H9 (cell line): ENCODE results near the gene COQ4. TPM values are rescaled to one million over a fixed set of nuclear protein-coding genes. Genes with fewer than 3 reads are reported as not detected.

Source experiments
- DNase-seq: peaks from one replicate; pipeline ENCODE4 v3.0.0-alpha.2; 2017
- H2AFZ ChIP-seq: one replicate; pipeline ENCODE4 v1.6.1; 2013; ENCODE audit warnings: mild to moderate bottlenecking, low read length, control low read depth, moderate library complexity
- H2AK5ac ChIP-seq: 2 replicates; pipeline ENCODE4 v1.6.1; 2013; ENCODE audit warnings: low read length, control low read depth, mixed read lengths; ENCODE audit not compliant: insufficient read length
- H2BK120ac ChIP-seq: one replicate; pipeline ENCODE4 v1.6.1; 2013; ENCODE audit warnings: low read depth, mild to moderate bottlenecking, low read length, control low read depth, inconsistent platforms; ENCODE audit not compliant: poor library complexity, severe bottlenecking
- H2BK12ac ChIP-seq: 2 replicates; pipeline ENCODE4 v1.6.1; 2013; ENCODE audit warnings: low read length, control low read depth, mixed read lengths, low read depth; ENCODE audit not compliant: insufficient read length
- H2BK15ac ChIP-seq: 2 replicates; pipeline ENCODE4 v1.6.1; 2013; ENCODE audit warnings: low read depth, low read length, control low read depth
- H2BK20ac ChIP-seq: one replicate; pipeline ENCODE4 v1.6.1; 2013; ENCODE audit warnings: low read depth, mild to moderate bottlenecking, low read length, control low read depth, inconsistent platforms; ENCODE audit not compliant: poor library complexity, severe bottlenecking
- H2BK5ac ChIP-seq: 2 replicates; pipeline ENCODE4 v1.6.1; 2013; ENCODE audit warnings: low read length, control low read depth, mixed read lengths; ENCODE audit not compliant: insufficient read length
- H3K14ac ChIP-seq: 2 replicates; pipeline ENCODE4 v1.6.1; 2013; ENCODE audit warnings: low read length, control low read depth; ENCODE audit not compliant: insufficient read depth
- H3K18ac ChIP-seq: 2 replicates; pipeline ENCODE4 v1.6.1; 2013; ENCODE audit warnings: low read depth, mild to moderate bottlenecking, mixed read lengths, low read length, control low read depth; ENCODE audit not compliant: insufficient read length
- H3K23ac ChIP-seq: 2 replicates; pipeline ENCODE4 v1.6.1; 2013; ENCODE audit warnings: low read length, control low read depth, mixed read lengths, low read depth; ENCODE audit not compliant: insufficient read length
- H3K23me2 ChIP-seq: 2 replicates; pipeline ENCODE4 v1.6.1; 2013; ENCODE audit warnings: low read depth, mild to moderate bottlenecking, mixed read lengths, low read length, control low read depth; ENCODE audit not compliant: insufficient read length, poor library complexity, severe bottlenecking
- H3K27ac ChIP-seq: 2 replicates; pipeline ENCODE4 v1.5.1; 2013; ENCODE audit warnings: low read length, control low read depth, mixed read lengths, low read depth; ENCODE audit not compliant: insufficient read length
- H3K27me3 ChIP-seq: 2 replicates; pipeline ENCODE4 v1.6.1; 2013; ENCODE audit warnings: low read length, control low read depth, inconsistent platforms; ENCODE audit not compliant: insufficient read depth
- H3K4ac ChIP-seq: 2 replicates; pipeline ENCODE4 v1.6.1; 2013; ENCODE audit warnings: low read depth, mild to moderate bottlenecking, control low read depth, inconsistent platforms, low read length, moderate library complexity
- H3K4me1 ChIP-seq: 2 replicates; pipeline ENCODE4 v1.6.1; 2013; ENCODE audit warnings: low read length, control low read depth, inconsistent platforms; ENCODE audit not compliant: insufficient read depth
- H3K4me2 ChIP-seq: 2 replicates; pipeline ENCODE4 v1.6.1; 2013; ENCODE audit warnings: low read length, control low read depth, mixed read lengths; ENCODE audit not compliant: insufficient read length, insufficient read depth
- H3K56ac ChIP-seq: 2 replicates; pipeline ENCODE4 v1.6.1; 2013; ENCODE audit warnings: low read depth, mild to moderate bottlenecking, mixed read lengths, low read length, control low read depth; ENCODE audit not compliant: insufficient read length
- H3K79me1 ChIP-seq: 2 replicates; pipeline ENCODE4 v1.6.1; 2013; ENCODE audit warnings: low read depth, mild to moderate bottlenecking, moderate library complexity, low read length, control low read depth, inconsistent platforms; ENCODE audit not compliant: insufficient read depth, poor library complexity, severe bottlenecking
- H3K79me2 ChIP-seq: 2 replicates; pipeline ENCODE4 v1.6.1; 2013; ENCODE audit warnings: low read length, control low read depth, inconsistent platforms; ENCODE audit not compliant: insufficient read depth
- H3K9ac ChIP-seq: 2 replicates; pipeline ENCODE4 v1.6.1; 2013; ENCODE audit warnings: low read length, control low read depth, mixed read lengths; ENCODE audit not compliant: insufficient read length; ENCODE audit errors: extremely low read depth
- H3K9me3 ChIP-seq: one replicate; pipeline ENCODE4 v1.6.1; 2013; ENCODE audit warnings: low read depth, low read length, inconsistent platforms; ENCODE audit not compliant: control insufficient read depth
- H3T11ph ChIP-seq: one replicate; pipeline ENCODE4 v1.6.1; 2013; ENCODE audit warnings: mild to moderate bottlenecking, low read length, control low read depth, inconsistent platforms
- H4K20me1 ChIP-seq: one replicate; pipeline ENCODE4 v1.6.1; 2013; ENCODE audit not compliant: control insufficient read depth, insufficient read length, insufficient read depth
- H4K5ac ChIP-seq: 2 replicates; pipeline ENCODE4 v1.6.1; 2013; ENCODE audit warnings: low read depth, mild to moderate bottlenecking, mixed read lengths, low read length, control low read depth; ENCODE audit not compliant: insufficient read length
- H4K8ac ChIP-seq: replicated peaks from 2 replicates; pipeline ENCODE4 v1.6.1; 2013; ENCODE audit warnings: low read length, control low read depth, mixed read lengths, low read depth; ENCODE audit not compliant: insufficient read length
- H4K91ac ChIP-seq: 2 replicates; pipeline ENCODE4 v1.6.1; 2013; ENCODE audit warnings: low read depth, mild to moderate bottlenecking, moderate library complexity, mixed read lengths, low read length, control low read depth; ENCODE audit not compliant: insufficient read length
- H3K27ac Mint-ChIP-seq, 3 experiments: 2 replicates in 2 of 3; 3 replicates in 1 of 3; pipeline ENCODE4 v1.8.0; 2020 to 2021; ENCODE audit warnings: mixed read lengths in 3 of 3, mild to moderate bottlenecking in 1 of 3, moderate library complexity in 1 of 3
- H3K27me3 Mint-ChIP-seq: 2 replicates; pipeline ENCODE4 v1.8.0; 2021; ENCODE audit warnings: low read depth, mild to moderate bottlenecking, moderate library complexity, mixed read lengths
- H3K36me3 Mint-ChIP-seq, 3 experiments: 2 replicates in 2 of 3; 3 replicates in 1 of 3; pipeline ENCODE4 v1.8.0; 2020 to 2021; ENCODE audit warnings: low read depth in 3 of 3, mixed read lengths in 3 of 3; ENCODE audit not compliant: insufficient read depth in 1 of 3
- H3K4me1 Mint-ChIP-seq, 2 experiments: 2 replicates each; pipeline ENCODE4 v1.8.0; 2020; ENCODE audit warnings: mixed read lengths in 2 of 2
- H3K4me3 Mint-ChIP-seq, 2 experiments: 2 replicates in 1 of 2; 3 replicates in 1 of 2; pipeline ENCODE4 v1.8.0; 2020 to 2021; ENCODE audit warnings: mild to moderate bottlenecking in 2 of 2, mixed read lengths in 2 of 2, moderate library complexity in 1 of 2
- H3K9me3 Mint-ChIP-seq, 2 experiments: 2 replicates in 1 of 2; 3 replicates in 1 of 2; pipeline ENCODE4 v1.8.0; 2020; ENCODE audit warnings: mild to moderate bottlenecking in 2 of 2, mixed read lengths in 2 of 2, moderate library complexity in 1 of 2
- WGBS: extraction: QIAGEN DNeasy Blood & Tissue Kit; methylation state at CpG from one replicate; pipeline ENCODE4 v1.1.7; 2013; ENCODE audit warnings: missing lambda C conversion rate, low lambda C conversion rate, mixed read lengths; ENCODE audit not compliant: insufficient read length; ENCODE audit errors: extremely low coverage; 5-methylcytosine and 5-hydroxymethylcytosine counted together
- total RNA-seq: library from RNA; stranded (reverse); gene quantifications from 2 replicates; pipeline ENCODE4 v1.2.1, GENCODE V29; 2021
- TF ChIP-seq, protein P1 (sequence below): fragments of 200-600 bp; sonication (generic); conservative IDR thresholded peaks from 3 replicates; pipeline ENCODE4 v1.8.0; 2021; ENCODE audit warnings: antibody characterized with exemption, mild to moderate bottlenecking

The COQ4 gene
- total RNA-seq, 1 experiment from 2014 or later: 38.4 TPM

DNA sequence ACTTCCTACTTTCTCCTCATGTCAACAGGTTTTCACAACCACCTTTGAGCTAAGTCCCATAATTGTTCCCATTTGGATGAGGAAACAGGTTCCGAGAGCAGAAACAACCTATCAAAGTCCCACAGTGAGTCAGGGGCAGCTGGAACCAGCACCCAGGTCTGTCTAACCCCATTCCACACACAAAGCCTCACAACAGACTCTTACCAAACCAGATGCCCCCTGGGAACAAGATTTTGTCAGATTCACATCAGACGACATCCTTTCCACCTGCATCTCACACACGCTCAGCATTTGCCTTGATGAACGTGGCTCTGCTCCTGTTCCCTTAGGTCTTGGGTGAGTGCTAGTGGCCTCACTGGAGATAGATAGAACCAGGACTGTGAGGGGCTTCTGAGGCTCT lies 29.5 kb upstream of the COQ4 start:
- no peak overlapping the region for H2BK5ac ChIP-seq
- no peak overlapping the region for H4K5ac ChIP-seq
- TF ChIP-seq, protein P1, sequence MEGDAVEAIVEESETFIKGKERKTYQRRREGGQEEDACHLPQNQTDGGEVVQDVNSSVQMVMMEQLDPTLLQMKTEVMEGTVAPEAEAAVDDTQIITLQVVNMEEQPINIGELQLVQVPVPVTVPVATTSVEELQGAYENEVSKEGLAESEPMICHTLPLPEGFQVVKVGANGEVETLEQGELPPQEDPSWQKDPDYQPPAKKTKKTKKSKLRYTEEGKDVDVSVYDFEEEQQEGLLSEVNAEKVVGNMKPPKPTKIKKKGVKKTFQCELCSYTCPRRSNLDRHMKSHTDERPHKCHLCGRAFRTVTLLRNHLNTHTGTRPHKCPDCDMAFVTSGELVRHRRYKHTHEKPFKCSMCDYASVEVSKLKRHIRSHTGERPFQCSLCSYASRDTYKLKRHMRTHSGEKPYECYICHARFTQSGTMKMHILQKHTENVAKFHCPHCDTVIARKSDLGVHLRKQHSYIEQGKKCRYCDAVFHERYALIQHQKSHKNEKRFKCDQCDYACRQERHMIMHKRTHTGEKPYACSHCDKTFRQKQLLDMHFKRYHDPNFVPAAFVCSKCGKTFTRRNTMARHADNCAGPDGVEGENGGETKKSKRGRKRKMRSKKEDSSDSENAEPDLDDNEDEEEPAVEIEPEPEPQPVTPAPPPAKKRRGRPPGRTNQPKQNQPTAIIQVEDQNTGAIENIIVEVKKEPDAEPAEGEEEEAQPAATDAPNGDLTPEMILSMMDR: no peak
- H4K8ac ChIP-seq: no peak overlapping the region
- no peaks in the 10 kb centered on the region for H3K27me3 ChIP-seq
- H3K56ac ChIP-seq: no peak overlapping the region
- H3K79me2 ChIP-seq: 0 out of 2 replicates have a peak, but pooled peaks cover 1% of the 10 kb centered on the region
- no peak overlapping the region for H2AFZ ChIP-seq
- H4K91ac ChIP-seq: no peak overlapping the region
- H3K9ac ChIP-seq: no peak overlapping the region
- H2BK20ac ChIP-seq: no peak overlapping the region
- H2BK12ac ChIP-seq: no peak overlapping the region
- no peak overlapping the region for H3K27ac ChIP-seq
- H4K20me1 ChIP-seq: no peaks in the 10 kb centered on the region
- no peak overlapping the region for H3T11ph ChIP-seq
- H2BK15ac ChIP-seq: no peak overlapping the region
- H3K9me3 ChIP-seq: no peaks in the 10 kb centered on the region
- H3K4me2 ChIP-seq: no peak overlapping the region
- whole genome bisulfite sequencing: no CpG with 5 or more reads among the region's 4 CpGs
- H3K14ac ChIP-seq: no peak overlapping the region
- H3K18ac ChIP-seq: no peak overlapping the region
- Mint-ChIP-seq H3K36me3 (peaks cover 3 to 11% (median 7%) of the 10 kb centered on the region in 3 experiments; a peak in 5 of 7 replicates), H3K9me3 (no peaks in the 10 kb centered on the region), H3K4me3 (no peak overlapping the region), H3K4me1 (peaks cover 2 to 4% of the 10 kb centered on the region in 2 experiments), H3K27me3 (peaks cover 4% of the 10 kb centered on the region; the same call in 1 of the 2 replicates), H3K27ac (no peak overlapping the region)
- no peak overlapping the region for H3K23ac ChIP-seq
- no peak for DNase-seq
- no peak overlapping the region for H3K4ac ChIP-seq
- no peak overlapping the region for H2BK120ac ChIP-seq
- no peaks in the 10 kb centered on the region for H3K4me1 ChIP-seq
- H3K23me2 ChIP-seq: no peaks in the 10 kb centered on the region
- no peaks in the 10 kb centered on the region for H3K79me1 ChIP-seq
- no peak overlapping the region for H2AK5ac ChIP-seq
